DND-41 (cell line): ENCODE measurements around the gene ADO.

Experiments used
- EZH2 ChIP-seq: IDR thresholded peaks from 3 replicates; pipeline ENCODE4 v1.6.1; 2012; ENCODE audit warnings: borderline replicate concordance, low read depth, mild to moderate bottlenecking, moderate library complexity, low read length, inconsistent platforms; ENCODE audit not compliant: severe bottlenecking
- TF ChIP-seq, protein P1 (sequence below): IDR thresholded peaks from 2 replicates; pipeline ENCODE4 v1.5.1; 2012; ENCODE audit warnings: borderline replicate concordance, low read length, moderate library complexity, mild to moderate bottlenecking; ENCODE audit not compliant: poor library complexity, severe bottlenecking; ENCODE audit errors: extremely low read depth

- TF ChIP-seq, protein P1, sequence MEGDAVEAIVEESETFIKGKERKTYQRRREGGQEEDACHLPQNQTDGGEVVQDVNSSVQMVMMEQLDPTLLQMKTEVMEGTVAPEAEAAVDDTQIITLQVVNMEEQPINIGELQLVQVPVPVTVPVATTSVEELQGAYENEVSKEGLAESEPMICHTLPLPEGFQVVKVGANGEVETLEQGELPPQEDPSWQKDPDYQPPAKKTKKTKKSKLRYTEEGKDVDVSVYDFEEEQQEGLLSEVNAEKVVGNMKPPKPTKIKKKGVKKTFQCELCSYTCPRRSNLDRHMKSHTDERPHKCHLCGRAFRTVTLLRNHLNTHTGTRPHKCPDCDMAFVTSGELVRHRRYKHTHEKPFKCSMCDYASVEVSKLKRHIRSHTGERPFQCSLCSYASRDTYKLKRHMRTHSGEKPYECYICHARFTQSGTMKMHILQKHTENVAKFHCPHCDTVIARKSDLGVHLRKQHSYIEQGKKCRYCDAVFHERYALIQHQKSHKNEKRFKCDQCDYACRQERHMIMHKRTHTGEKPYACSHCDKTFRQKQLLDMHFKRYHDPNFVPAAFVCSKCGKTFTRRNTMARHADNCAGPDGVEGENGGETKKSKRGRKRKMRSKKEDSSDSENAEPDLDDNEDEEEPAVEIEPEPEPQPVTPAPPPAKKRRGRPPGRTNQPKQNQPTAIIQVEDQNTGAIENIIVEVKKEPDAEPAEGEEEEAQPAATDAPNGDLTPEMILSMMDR = no peak
- TF ChIP-seq EZH2 = no peak
Measured at GRCh38 chr10:62815381-62816075, 11.0 kb downstream of the ADO start.
